GM19455 (cell line): ENCODE data around the gene RBM18.

ENCODE experiments used
- ATAC-seq: cut with Tn5 transposase; IDR thresholded peaks from one replicate; pipeline ENCODE4 v1.9.1; 2021; ENCODE audit not compliant: unreplicated experiment

The RBM18 gene

DNA sequence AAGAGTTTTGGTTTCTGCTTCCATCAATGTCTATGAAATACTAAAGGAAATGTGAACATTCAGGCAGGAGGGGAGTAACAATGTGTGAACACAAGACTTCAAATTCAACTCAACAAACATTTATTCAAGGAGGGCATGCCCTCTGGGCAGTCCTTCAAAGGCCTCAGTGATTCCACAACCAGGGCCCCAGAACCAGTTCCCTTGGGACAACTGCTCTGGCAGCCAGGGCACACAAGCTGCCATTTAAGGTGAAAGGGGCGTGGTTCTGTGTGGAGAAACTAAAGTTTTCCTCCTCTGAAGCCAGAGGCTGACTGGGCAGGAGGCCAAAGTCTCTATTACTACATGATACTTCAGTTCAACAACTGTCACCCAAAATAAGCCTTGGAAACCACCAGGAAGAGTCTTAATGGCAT, 3.2 kb downstream of the RBM18 start:
- no peak for ATAC-seq

DNA sequence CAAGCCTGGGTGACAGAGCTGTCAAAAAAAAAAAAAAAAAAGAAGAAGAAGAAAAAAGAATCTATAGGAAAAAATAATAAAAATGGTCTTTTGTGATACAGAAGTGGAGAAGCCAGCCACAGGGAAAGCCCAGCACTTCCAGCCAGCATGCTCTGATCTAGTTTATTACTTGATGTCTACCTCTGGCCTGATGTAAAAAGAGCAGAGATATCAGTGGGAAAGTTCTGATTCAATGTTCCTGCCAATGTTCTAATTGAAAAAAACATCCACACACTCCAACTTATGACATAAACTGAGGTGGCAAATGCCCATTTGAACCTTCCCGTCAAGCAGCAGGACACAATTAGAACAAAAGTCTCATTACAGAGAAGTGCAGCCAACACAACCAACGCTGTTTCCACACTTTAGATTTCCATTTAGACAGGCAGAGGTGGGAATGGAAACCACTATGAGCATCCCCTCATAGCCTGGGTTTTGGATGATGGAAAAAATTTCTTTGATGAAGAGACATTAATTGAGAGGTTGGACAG, 5.7 kb downstream of the RBM18 start:
- ATAC-seq, result no peak

DNA sequence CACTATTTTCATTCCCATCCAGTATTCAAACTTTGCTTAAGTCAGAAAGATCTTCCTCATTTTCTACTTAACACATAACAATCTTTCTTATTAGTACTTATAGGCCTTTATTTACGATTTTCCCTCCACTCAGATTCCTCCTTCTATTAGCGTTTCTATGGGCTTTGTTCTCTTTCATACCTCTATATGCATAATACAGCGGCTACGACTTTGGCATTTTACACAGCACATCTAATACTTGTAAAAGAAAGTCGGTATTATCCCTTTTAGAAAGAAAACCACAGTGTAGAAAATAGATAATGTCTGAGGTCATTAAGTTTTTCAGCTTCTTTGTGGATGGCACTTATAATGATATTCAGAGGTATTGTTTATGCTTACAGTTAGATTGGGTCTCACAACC, 8.4 kb downstream of the RBM18 start:
- no peak for ATAC-seq

DNA sequence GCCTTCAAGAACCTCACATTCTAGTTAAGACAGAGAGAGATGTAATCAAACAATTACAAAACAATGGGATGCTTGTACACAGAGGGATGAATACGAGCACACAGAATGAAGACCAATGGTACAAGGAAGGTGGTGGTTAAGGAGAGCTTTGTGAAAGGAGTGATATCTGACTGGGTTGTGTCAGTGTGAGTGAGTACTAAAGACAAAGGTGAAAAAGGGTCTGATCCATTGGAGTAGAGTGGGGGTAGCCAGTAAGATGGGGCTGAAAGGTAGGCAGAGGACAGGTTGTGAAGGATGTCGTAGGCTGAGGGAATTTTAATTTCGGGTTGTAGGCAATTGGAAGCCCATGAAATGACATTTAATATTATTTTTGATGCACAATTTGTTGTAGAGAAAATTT, 9.9 kb downstream of the RBM18 start:
- no peak for ATAC-seq

DNA sequence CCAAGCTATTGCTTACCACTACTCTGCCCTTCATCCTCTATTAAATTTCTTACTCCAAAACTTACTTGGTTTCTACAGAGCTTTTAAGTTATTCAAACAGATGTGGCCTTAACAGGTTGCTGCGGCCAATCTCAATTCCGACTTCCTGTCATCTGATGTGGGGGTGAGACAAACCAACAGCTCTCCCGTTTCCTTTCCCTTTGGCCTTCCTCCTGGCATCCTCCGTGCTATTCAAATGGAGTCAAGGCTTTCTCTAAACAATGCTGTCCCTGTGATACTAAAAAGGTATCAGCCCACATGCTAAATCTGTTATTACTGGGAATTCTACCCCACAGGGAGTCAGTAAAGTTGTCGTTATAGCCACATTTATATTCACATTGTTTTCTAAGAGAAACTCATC, 11.8 kb downstream of the RBM18 start:
- ATAC-seq, result no peak

DNA sequence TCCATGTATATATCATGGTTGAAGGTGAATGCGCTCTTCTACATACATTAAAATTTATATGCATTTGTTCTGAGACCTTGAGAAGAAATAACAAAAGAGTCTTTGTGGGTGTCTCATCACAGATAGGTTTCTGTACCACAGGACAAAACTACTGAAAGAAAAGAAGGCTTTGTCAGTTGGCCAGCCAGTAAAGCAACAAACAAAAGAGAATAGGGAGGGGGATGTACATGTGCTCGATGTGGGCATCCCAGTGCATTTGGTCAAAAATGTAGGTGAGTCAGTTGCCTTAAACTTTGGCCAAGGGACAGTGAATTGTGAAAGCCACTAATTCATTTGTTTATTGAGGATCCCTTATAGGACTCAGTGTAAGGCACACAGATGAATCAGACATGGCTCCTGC, 13.3 kb downstream of the RBM18 start:
- no peak for ATAC-seq

DNA sequence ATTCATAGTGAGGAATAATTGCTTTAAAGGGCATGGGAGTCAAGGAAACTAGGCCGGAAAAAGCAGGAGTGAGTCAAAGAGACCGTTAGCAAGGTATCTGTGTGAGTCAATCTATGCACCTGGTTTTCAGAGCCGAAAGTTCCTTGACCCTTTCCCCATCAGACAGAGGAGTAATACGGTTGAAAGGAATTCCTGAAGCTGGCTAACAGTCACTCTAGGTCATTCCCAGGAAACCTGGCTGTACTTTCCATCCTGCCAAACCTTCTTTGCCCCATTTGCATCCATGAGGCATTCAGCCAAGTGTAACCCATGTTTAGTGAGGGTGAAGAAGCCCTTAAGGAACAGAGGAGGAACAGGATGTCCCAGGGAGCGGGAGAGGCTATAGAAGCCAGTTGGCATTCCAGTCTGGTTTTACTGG, 16.2 kb downstream of the RBM18 start:
- ATAC-seq, result no peak

DNA sequence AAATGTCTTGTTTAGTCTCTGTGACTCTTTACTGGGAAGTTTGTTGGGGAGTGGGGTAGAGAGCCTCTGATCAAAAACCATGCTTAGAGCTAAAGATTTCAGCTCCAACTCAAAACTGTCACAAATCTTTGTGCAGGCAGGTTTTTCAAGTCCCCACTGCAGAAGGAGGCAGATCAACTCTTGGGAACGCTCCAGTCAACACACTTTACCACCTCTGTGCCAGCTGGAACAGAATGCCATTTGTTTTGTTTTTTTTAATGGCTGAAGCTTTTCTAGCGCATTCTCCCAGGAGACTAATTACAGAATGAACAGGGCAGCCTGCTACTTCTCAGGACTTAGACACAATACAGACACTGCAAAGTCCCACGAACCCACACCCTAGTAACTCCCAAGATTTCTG, 18.0 kb downstream of the RBM18 start:
- no peak for ATAC-seq

DNA sequence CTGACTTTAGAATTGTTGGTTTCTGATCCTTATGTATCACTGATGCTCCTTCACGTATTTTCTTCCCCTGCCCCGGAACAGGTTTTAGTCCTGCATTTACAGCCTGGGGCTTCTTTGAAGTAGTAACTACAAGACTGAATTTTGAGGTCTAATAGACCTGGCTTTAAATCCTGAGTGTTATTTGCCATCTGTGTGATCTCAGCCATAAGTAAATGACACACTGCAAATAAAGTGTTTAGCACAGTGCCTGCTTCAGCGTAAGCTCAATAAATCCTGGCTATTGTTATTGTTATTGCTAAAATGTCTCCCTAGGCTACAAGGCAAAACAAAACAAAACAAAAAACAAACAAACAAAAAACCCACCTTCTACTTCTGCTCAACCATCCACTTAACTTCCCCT, 20.3 kb downstream of the RBM18 start:
- no peak for ATAC-seq

DNA sequence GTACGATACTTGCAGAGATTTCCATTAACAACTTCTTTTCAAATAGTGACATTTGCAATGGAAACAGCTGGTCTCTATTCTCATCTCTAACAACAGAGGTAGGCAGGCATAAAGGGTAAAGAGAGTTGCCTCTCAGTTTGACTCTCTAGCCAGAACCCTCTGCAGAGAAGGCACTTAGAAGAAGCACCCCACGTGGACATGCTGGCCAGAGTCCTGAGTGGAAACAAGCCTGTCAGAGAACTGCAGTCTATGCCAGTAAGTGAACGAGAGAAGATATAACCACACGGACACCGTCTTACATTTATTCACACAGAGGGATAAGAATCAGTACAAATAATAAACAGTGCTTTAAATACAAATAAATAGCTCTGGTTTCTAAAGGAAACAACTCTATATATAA, 24.9 kb downstream of the RBM18 start:
- no peak for ATAC-seq

DNA sequence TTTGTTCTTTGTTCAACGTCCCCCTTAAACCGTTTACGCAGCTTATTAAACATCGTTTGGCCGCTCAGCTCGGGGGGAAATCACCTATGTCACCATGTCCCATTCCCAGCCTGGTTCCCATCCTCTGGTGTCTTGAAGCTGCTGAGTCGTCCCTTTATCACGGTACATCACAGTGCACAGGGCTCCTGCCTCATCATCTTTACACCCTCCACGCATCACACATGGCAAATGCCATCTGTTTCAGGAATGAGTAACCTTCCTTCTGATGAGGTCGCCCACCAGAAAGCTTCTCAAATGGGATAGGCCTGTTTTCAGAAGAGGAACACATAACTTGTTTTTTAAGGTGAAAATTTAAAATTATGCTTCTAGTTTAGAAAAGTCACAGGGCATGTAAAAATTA, 28.0 kb downstream of the RBM18 start:
- no peak for ATAC-seq

DNA sequence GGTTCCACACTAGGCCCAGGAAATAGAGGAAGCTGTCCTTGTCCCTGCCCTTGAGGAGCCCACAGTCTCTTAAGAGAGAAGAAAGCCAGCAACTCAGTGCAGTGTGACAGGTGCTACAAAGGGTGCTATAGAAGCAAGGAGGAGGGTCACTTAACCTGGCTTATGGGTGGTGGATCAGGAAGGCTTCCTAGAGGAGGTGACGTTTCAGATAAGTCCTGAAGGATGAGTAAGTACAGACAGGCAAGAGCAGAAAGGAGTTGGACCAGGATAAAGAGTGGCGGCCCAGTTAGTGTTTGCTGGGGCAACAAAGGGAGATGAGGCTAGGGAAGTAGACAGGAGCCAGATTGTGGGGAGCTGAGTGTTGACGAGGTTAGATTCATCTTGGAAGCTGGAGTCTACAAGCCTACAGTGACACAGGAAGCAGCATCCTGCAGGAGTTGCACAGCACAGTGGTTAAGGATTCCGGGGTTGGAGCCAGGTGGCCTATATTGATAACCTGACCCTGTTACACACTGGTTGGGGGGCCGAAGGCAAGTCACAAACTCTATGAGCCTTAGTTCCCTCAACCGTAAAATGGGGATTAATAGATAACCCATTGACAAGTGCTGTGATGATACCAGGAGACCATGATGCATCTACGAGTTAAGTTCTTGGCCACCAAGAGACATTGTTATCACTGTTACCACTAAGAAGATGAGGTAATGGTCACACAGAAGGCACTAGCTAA, 30.5 kb downstream of the RBM18 start:
- no peak for ATAC-seq

DNA sequence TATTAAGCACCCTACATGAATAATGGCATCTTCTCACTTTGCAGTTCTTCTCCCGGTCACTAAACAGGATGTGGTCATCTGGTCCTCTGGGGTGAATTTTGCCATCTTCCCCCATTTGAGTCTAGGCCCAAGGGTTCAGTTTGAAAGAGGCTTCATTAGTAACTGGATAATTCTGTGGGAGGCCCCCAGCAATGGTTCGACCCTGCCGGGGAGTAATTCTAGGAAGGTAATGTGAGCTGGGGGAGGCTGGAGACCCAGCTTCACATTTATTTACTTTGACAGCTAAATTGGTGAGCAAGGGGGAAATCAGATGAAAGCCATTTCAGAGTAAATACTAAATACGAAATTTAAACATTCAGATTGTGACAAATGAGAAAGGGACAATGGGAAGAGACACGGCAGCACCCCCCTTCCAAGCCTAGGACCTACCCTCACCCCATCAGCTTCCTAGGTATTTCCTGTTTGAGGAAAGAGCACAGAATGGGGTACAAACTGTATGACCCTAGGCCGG, 31.8 kb downstream of the RBM18 start:
- no peak for ATAC-seq

DNA sequence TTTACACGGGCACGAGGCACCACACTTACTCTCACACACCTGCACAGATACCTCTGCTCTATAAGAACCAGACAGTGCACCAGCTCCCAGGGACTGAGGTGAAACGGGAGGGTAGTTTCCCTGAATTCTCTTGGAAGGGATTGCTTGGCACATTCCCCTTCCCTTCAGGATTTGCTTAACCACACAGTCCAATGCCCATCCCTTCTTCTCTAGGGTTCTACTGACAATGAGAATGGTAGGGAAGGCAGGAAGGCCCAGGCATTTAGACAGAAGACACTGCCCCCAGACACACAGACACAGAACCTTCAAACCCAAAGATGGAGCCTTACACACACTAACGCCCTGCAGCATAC, 35.2 kb downstream of the RBM18 start:
- ATAC-seq, result no peak

DNA sequence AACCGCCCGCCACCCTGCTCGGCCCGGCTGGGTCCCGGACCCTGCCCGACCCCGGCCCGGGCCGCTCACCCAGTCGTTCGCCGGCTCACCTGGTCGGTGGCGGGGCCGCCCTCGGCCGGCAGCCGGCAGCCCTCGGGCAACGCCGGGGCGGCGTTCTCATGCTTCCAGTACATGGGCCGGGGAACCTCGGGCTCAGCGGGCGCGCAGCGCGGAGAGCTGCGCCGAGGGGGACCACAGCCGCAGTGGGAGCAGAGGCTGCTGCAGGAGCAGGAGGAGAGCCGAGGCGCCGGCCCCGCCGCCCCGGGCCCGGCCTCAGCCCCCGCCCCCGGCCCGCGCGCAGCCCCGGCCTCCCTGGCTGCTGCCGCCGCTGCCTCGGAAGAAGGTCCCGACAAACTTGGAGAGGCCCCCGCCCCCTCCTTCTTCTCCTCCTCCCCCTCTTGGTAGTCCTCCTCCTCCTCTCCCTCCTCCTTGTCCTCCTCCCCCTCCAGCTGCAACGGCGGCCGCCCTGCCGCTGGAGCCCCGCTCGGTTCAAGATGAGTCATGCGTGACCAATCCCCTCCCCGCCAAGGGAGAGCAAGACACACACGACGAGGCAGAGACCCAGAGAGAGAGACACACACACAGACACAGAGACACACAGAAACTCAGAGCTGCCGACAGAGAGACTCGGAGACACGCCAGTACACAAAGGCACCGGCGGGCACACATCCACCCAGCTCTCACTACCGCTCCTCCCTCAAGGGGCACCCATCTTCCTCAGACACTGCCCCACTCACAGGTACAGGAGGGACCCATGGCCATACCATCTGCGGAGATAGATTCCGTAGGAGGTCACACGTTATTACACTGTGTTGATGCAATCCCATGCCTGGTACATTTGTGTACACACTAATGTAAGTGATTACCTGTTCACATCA, 35.8 kb downstream of the RBM18 start, which contains the start of gene LHX6:
LHX6 (minus strand) TSS at position 390 of the 917 bp plus-strand sequence; CDS start at position 173, 217 bp downstream.
- ATAC-seq, result no peak

DNA sequence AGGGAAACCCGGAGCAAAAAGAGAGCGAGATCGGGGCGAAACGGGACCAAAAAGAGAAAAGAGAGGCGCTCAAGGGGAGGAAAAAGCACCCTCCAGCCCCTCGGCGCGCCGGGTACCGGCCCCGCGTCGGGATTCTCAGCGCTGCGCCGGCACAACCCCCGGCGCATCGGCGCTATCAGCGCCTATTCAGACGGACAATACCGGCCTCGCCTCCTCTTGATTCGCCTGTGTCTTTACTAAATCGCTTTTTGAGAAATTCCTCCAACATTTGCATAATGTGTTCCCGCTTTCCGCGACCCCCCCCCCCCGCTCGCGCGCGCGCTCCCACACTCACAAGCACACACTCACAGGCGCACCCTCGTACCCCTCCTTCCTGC, 36.5 kb downstream of the RBM18 start:
- no peak for ATAC-seq

DNA sequence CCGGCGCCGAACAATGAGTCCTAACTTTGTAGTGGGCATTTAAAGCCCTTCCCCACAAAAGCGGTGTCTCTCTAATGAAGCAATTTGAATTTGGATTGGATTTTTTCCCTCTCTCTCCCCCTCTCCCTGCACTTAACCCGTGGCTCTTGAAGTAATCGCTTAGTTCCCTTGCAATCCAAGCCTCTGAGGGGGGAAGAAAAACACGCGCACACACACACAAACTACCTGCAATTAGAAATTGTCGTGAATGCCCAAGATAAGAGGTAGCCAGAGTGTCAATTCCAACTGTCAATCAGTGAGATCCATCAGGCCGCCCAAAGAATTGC, 37.1 kb downstream of the RBM18 start:
- no peak for ATAC-seq

DNA sequence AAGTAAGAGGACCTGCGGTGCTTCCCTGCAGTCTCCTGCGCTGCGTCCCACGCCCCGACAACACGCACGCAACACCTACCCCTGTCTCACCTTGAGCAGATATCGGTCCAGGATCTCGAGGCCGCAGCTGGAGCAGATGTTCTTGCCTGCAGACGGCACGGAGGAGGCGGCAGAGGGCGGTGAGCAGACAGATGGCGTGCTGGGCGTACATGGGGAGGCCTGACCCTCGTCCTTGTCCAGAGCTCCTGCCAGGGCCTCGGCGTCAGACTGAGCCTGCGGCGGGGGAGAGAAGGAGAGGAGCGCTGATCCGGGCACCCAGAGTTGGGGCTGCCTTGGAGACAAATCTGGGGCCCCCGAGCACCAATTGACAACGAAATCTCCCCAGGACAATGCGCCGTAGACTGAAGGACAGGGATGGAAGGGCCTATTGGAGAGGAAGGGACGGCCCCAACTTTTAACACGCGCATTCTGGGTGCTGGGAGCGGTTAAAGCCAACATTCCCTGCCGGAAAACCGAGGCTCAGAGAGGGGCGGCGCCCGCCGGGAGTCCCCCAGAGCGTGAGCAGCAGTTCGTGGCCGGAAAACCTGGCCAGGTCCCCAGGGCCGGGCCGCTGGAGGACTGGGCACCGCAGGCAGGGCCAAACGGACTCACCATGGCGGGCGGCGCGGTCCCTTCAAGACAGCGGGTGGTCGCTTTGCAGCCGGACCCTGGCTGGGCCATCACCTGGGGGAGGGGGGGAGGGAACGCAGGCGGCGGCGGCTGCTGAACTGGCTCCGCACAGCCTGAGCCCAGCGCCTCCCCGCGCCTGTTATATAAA, 37.7 kb downstream of the RBM18 start:
- no peak for ATAC-seq

DNA sequence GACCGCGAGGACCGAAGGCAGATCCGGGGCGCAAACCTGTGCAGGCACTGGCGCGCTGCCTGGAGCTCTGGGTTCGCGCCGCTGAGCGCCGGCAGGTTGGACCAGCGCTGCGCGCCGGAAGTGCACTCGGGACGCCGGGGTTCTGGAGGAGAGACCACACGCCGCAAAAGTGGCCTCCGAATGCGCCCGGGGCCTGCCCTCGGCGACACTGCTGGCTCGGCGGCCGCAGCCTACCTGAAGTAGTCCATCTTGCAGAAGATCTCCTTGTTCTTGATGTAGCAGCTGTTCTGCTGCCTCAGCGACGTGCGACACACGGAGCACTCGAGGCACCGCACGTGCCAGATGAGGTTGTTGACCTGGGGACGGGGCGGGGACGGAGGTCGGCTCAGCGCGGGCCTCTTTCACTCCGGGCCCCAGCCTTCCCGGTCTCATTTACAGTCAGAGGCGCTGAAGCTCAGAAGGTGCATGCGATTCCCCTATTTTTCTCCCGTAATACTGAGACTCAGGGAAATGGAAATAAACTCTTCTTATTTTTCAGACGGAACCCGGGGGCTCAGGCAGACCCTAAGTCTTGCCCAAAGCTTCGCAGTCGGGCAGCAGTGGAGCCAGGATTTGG, 38.4 kb downstream of the RBM18 start:
- ATAC-seq, result no peak

DNA sequence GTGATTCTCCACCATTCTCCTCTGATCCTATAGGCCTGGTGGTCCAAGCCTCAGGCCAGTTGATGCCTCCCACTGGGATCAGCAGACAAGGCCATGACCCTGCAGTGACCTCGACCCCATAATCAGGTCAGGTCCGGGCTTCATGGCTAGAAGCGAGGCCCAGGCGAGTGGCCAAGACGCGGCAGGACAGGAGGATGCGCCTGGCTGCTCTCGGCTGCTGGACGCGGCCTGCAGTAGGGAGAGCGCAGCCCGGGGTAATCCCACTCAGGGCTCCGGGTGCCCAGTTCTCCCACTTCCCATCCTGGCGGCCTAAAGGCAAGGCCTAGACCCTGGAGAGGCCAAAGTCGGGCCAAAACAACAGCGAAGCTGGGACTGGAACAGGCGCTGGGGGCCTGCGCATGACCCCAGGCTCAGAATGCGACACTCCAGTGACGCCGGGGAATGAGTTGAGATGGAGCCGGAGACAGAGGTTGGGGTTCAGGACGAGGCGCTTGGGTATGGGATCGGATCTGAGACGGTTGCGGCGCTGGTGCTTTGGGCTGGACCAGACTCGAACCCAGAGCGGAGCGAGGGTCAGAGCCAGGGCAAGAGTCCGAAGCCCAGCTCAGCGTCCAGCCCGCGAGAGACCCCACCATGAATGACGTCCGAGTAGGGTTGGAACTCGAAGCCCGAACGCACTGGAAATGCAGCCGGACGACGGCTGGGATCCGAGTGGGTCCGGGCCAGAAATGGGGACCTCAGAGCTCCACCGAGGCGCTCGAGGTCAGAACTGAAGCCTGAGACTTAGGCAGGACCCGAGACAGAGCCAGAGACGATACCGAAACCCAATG, 39.1 kb downstream of the RBM18 start:
- ATAC-seq, result no peak
